Measurements from ENCODE around the gene TP53INP2.

GRCh38 chr20:34680586-34681175, 23.5 kb upstream of the TP53INP2 start:
- TF ChIP-seq PHF8 (CRISPR knock-in tag; IDR thresholded peaks at IDR 0.05) (no peak), ZNF543 (CRISPR knock-in tag; IDR thresholded peaks at IDR 0.05) (no peak), CTCF (CRISPR knock-in tag; IDR thresholded peaks at IDR 0.05) (no peak)
